Endothelial cell (in vitro differentiated cells): ENCODE measurements around the gene ACCSL. TPM values are rescaled to one million over a fixed set of nuclear protein-coding genes. Genes with fewer than 3 reads are reported as not detected.

Source experiments
- DNase-seq: peaks from one replicate; pipeline ENCODE4 v3.0.0; 2021; ENCODE audit warnings: low spot score
- H3K27ac Mint-ChIP-seq: one replicate; pipeline ENCODE4 v1.8.0; 2021; ENCODE audit warnings: mixed read lengths, inconsistent platforms; ENCODE audit not compliant: unreplicated experiment
- H3K27me3 Mint-ChIP-seq: one replicate; pipeline ENCODE4 v1.8.0; 2021; ENCODE audit warnings: mild to moderate bottlenecking, moderate library complexity, mixed read lengths, inconsistent platforms; ENCODE audit not compliant: unreplicated experiment
- H3K36me3 Mint-ChIP-seq: one replicate; pipeline ENCODE4 v1.8.0; 2021; ENCODE audit warnings: mild to moderate bottlenecking, low read depth, mixed read lengths, inconsistent platforms; ENCODE audit not compliant: unreplicated experiment
- H3K4me1 Mint-ChIP-seq: one replicate; pipeline ENCODE4 v1.8.0; 2021; ENCODE audit warnings: mild to moderate bottlenecking, mixed read lengths, inconsistent platforms; ENCODE audit not compliant: unreplicated experiment
- H3K4me3 Mint-ChIP-seq: one replicate; pipeline ENCODE4 v1.8.0; 2021; ENCODE audit warnings: mild to moderate bottlenecking, mixed read lengths, inconsistent platforms; ENCODE audit not compliant: unreplicated experiment
- H3K9me3 Mint-ChIP-seq: one replicate; pipeline ENCODE4 v1.8.0; 2021; ENCODE audit warnings: mixed read lengths, inconsistent platforms; ENCODE audit not compliant: unreplicated experiment
- total RNA-seq: library from RNA; stranded (reverse); fragmentation: NEBNext Ultra II Directional; extraction: Animal tissue kit (Norgen Biotek cat#: 25700); gene quantifications from one replicate; pipeline ENCODE4 v1.2.1, GENCODE V29; 2021; ENCODE audit not compliant: unreplicated experiment
- TF ChIP-seq, protein P1 (sequence below): fragments of 200-600 bp; sonication (generic); IDR thresholded peaks from one replicate; pipeline ENCODE4 v1.5.0; 2021; ENCODE audit warnings: antibody characterized with exemption; ENCODE audit not compliant: unreplicated experiment

ACCSL gene
- total RNA-seq, 1 donor from 2014 or later = not detected

DNA sequence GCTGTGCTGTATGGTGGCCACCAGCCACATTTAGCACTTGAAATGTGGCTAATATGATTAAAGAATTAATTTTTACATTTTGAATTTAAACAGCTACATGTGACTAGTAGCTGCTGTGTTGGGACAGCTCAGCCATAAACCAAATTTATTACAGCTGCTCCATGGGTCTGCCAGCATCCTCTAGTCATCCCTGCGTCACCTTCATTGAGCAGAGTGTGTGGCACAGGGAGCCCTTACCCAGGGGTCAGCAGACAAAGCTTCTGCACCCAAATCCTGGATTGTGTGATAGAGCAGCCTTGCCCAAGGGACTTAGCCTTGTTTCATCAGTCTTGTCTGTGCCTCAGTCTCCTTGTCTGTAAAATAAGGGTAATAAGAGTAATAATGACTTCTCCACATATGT, 19.4 kb upstream of the ACCSL start:
- no peak for DNase-seq
- H3K36me3 Mint-ChIP-seq = no peaks in the 10 kb centered on the region
- H3K27me3 Mint-ChIP-seq = peaks cover under 1% of the 10 kb centered on the region
- TF ChIP-seq, protein P1, sequence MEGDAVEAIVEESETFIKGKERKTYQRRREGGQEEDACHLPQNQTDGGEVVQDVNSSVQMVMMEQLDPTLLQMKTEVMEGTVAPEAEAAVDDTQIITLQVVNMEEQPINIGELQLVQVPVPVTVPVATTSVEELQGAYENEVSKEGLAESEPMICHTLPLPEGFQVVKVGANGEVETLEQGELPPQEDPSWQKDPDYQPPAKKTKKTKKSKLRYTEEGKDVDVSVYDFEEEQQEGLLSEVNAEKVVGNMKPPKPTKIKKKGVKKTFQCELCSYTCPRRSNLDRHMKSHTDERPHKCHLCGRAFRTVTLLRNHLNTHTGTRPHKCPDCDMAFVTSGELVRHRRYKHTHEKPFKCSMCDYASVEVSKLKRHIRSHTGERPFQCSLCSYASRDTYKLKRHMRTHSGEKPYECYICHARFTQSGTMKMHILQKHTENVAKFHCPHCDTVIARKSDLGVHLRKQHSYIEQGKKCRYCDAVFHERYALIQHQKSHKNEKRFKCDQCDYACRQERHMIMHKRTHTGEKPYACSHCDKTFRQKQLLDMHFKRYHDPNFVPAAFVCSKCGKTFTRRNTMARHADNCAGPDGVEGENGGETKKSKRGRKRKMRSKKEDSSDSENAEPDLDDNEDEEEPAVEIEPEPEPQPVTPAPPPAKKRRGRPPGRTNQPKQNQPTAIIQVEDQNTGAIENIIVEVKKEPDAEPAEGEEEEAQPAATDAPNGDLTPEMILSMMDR = no peak
- H3K9me3 Mint-ChIP-seq = no peaks in the 10 kb centered on the region
- no peak overlapping the region for H3K4me3 Mint-ChIP-seq
- peaks cover 2% of the 10 kb centered on the region for H3K4me1 Mint-ChIP-seq
- H3K27ac Mint-ChIP-seq = no peak overlapping the region

DNA sequence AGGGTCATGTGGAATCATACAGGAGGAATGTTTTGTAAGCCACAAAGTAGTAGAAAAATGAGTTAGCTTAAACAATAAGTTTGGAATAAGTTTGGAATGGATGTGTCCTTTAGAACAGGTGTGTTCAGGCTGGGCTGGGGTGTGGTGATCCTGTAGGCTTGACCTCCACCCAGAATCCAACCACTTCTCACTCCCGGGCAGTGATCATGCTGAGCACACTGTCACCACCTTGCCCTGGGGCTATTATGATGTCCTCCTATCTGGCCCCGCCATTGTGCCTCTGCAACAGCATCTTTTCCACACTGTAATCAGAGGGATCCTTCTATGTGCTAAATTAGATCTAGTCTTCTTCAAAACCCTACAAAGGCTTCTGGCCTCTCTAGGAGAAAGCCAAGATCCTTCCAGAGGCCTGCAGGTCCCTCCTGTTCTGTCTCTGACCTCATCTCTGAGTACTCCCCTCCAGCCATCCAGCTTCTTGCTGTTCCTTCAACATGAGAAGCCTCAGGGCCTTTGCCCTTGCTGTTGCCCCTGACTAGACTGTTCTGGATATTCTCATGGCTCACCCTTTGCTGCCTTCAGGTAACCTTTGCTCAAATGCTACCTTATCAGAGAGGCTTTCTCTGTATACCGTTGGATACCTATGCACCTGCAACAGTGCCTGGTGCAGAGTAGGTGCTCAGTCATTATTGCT, 18.8 kb upstream of the ACCSL start:
- Mint-ChIP-seq H3K4me1 (peaks cover 2% of the 10 kb centered on the region), H3K4me3 (no peak overlapping the region), H3K9me3 (no peaks in the 10 kb centered on the region), H3K27me3 (no peaks in the 10 kb centered on the region), H3K27ac (no peak overlapping the region), H3K36me3 (peaks cover 3% of the 10 kb centered on the region)
- no peak for DNase-seq
- TF ChIP-seq, protein P1 = no peak

- no peaks in the 10 kb centered on the region for H3K27me3 Mint-ChIP-seq
- H3K9me3 Mint-ChIP-seq = no peaks in the 10 kb centered on the region
- no peak overlapping the region for H3K4me3 Mint-ChIP-seq
- TF ChIP-seq, protein P1 = no peak
- DNase-seq = no peak
- no peak overlapping the region for H3K27ac Mint-ChIP-seq
- H3K4me1 Mint-ChIP-seq = peaks cover 2% of the 10 kb centered on the region
- H3K36me3 Mint-ChIP-seq = peaks cover 3% of the 10 kb centered on the region
These were observed 18.3 kb upstream of the ACCSL start for GRCh38 chr11:44029507-44029845.

DNA sequence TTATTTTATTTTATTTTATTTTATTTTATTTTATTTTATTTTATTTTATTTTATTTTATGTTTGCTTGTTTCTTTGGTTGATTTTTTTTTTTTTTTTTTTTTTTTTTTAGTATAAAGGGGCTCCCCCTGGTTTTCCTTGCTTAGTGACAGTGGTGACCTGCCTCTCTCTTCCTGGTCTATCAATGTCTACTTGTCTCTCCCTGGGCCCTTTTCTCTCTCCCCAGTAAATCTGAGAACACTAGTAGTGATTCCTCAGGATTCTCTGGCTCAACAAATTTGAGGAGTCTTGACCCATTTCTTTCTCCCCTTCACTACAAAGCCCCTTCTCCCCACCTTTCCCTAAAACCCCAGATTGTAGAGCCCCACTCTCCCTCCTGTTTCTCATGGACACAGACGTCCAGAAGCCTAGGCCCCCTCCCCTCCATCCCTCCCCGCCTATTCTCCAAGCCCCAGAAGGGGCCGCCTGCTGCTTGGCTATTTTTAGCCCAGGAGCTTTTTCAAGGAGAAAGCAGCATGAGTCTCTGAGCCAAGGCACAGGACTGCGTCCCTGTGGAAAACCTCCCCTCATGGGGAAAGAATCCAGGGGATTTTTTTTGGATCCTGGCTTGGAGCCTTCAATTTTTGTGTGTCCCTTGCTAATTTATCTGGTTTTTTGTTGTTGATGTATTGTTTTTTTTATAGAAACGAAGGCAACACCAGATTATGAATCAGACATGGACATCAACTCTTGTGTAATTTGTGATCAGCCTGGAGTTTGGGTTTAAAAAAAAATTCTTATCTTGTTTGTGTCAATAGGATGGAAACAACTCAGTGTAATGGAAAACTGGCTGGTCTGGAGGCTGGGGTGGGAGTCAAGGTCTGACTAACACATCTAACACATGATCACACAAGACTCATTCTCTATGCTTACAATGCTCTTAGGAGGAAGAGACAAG, 17.5 kb upstream of the ACCSL start:
- TF ChIP-seq, protein P1 = no peak
- Mint-ChIP-seq H3K9me3 (no peaks in the 10 kb centered on the region), H3K4me1 (peaks cover 2% of the 10 kb centered on the region), H3K27me3 (no peaks in the 10 kb centered on the region), H3K36me3 (peaks cover 3% of the 10 kb centered on the region), H3K4me3 (no peak overlapping the region), H3K27ac (no peak overlapping the region)
- DNase-seq = no peak

DNA sequence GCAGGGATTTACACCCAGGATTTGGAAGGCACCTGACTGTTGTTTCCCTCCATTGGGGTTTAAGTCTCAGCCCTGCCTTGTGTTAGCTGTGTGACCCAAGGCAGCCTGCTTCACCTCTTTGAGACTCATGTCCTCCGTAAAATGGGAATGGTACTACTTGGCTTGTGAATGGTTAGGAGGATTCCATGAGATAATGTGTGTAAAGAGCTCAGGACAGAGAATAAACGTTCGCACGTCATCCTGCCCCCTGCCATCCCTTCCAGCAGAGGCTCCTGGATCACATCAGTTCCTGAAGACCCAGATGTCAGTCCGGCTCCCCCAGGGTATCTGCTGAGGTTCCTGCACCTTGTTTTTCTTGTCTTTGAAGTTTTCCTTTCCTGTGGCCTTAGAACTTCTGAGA, 16.8 kb upstream of the ACCSL start:
- peaks cover 2% of the 10 kb centered on the region for H3K4me1 Mint-ChIP-seq
- H3K9me3 Mint-ChIP-seq = no peaks in the 10 kb centered on the region
- no peaks in the 10 kb centered on the region for H3K27me3 Mint-ChIP-seq
- no peak for DNase-seq
- peaks cover 3% of the 10 kb centered on the region for H3K36me3 Mint-ChIP-seq
- TF ChIP-seq, protein P1 = no peak
- H3K4me3 Mint-ChIP-seq = no peak overlapping the region
- H3K27ac Mint-ChIP-seq = no peak overlapping the region
